K562 (cell line): ENCODE measurements around the gene PTPMT1. TPM values are rescaled to one million over a fixed set of nuclear protein-coding genes. Genes with fewer than 3 reads are reported as not detected.
A peak's percentile ranks its signal among the peaks of the same experiment; 100 is the strongest.

Experiments
- CEBPZ ChIP-seq: fragments of 150-350 bp; IDR thresholded peaks from 2 replicates; pipeline ENCODE4 v1.6.1; 2014; ENCODE audit warnings: low read depth, mild to moderate bottlenecking, low read length, borderline replicate concordance
- MECOM ChIP-seq: fragments of 250-450 bp; sonication (Bioruptor Pico); IDR thresholded peaks from 2 replicates; pipeline ENCODE4 v1.8.0; 2022; ENCODE audit warnings: inconsistent platforms
- MTA2 ChIP-seq: fragments of 450-650 bp; IDR thresholded peaks from 2 replicates; pipeline ENCODE4 v1.6.1; 2016; ENCODE audit warnings: low read depth
- OTX1 ChIP-seq: fragments of 450-650 bp; formaldehyde crosslinking; IDR thresholded peaks from 2 replicates; pipeline ENCODE4 v1.4.0; 2022; ENCODE audit warnings: mild to moderate bottlenecking
- RHOXF2B ChIP-seq: fragments of 250-450 bp; sonication (Bioruptor Pico); conservative IDR thresholded peaks from 2 replicates; pipeline ENCODE4 v1.5.1; 2021
- SMAD4 ChIP-seq: fragments of 250-450 bp; sonication (Bioruptor Pico); conservative IDR thresholded peaks from 2 replicates; pipeline ENCODE4 v1.8.0; 2021; ENCODE audit warnings: inconsistent platforms, mild to moderate bottlenecking, moderate library complexity
- SREBF2 ChIP-seq: sonication (generic); formaldehyde crosslinking; IDR thresholded peaks from 2 replicates; pipeline ENCODE4 v1.4.0; 2020; ENCODE audit warnings: mild to moderate bottlenecking, missing genetic modification reagents
- TAF7 ChIP-seq: fragments of 450-650 bp; IDR thresholded peaks from 2 replicates; pipeline ENCODE4 v1.6.1; 2016; ENCODE audit warnings: missing genetic modification characterization, missing compliant biosample characterization
- ZBED1 ChIP-seq: IDR thresholded peaks from 2 replicates; pipeline ENCODE4 v1.6.1; 2014
- ZNF408 ChIP-seq: fragments of 250-450 bp; sonication (Bioruptor Pico); IDR thresholded peaks from 2 replicates; pipeline ENCODE4 v1.4.0; 2020; ENCODE audit warnings: low read depth, mild to moderate bottlenecking, moderate library complexity
- polyA plus RNA-seq, 8 experiments: library from polyadenylated mRNA; depleted of rRNA in 4 of 8; stranded (reverse) in 5 of 8; unstranded in 3 of 8; fragments of >200 nt; fragmentation: Nextera tagmentation in 2 of 8; fragmentation: Illumina TruSeq in 1 of 8; extraction: Ambion mirVana in 2 of 8; extraction: Trizol in 1 of 8; gene quantifications; 2 replicates each; pipeline versions ENCODE4 v1.2.1 to v1.2.3, GENCODE V29; 2011 to 2014; ENCODE audit warnings: inconsistent platforms in 1 of 8, missing spikeins in 1 of 8
- total RNA-seq, 7 experiments: library from RNA; depleted of rRNA in 6 of 7; stranded (reverse); fragments of >200 nt in 6 of 7; fragmentation: Illumina TruSeq in 2 of 7; extraction: Trizol in 2 of 7; gene quantifications; 2 replicates each; pipeline versions ENCODE4 v1.2.1 to v1.2.3, GENCODE V29; 2011 to 2021; ENCODE audit warnings: low replicate concordance in 1 of 7
- TF ChIP-seq, protein P1 (sequence below): IDR thresholded peaks from 2 replicates; pipeline ENCODE4 v1.6.1; 2011; ENCODE audit warnings: borderline replicate concordance, low read depth, mild to moderate bottlenecking, moderate library complexity, low read length; ENCODE audit not compliant: insufficient read depth, poor library complexity, severe bottlenecking
- TF ChIP-seq, protein P2 (sequence below): fragments of 250-450 bp; sonication (Bioruptor Pico); IDR thresholded peaks from 2 replicates; pipeline ENCODE4 v1.6.1; 2021; ENCODE audit warnings: mild to moderate bottlenecking
- TF ChIP-seq, protein P3 (sequence below): fragments of 450-650 bp; IDR thresholded peaks from 2 replicates; pipeline ENCODE4 v1.6.1; 2016; ENCODE audit warnings: low read depth

PTPMT1 gene
- total and polyA plus RNA-seq, 9 of the 15 experiments (the other 6 are each of a cell fraction or from before 2014, with no cell fraction given), result 10.4 to 140 (median 67.2) TPM

DNA sequence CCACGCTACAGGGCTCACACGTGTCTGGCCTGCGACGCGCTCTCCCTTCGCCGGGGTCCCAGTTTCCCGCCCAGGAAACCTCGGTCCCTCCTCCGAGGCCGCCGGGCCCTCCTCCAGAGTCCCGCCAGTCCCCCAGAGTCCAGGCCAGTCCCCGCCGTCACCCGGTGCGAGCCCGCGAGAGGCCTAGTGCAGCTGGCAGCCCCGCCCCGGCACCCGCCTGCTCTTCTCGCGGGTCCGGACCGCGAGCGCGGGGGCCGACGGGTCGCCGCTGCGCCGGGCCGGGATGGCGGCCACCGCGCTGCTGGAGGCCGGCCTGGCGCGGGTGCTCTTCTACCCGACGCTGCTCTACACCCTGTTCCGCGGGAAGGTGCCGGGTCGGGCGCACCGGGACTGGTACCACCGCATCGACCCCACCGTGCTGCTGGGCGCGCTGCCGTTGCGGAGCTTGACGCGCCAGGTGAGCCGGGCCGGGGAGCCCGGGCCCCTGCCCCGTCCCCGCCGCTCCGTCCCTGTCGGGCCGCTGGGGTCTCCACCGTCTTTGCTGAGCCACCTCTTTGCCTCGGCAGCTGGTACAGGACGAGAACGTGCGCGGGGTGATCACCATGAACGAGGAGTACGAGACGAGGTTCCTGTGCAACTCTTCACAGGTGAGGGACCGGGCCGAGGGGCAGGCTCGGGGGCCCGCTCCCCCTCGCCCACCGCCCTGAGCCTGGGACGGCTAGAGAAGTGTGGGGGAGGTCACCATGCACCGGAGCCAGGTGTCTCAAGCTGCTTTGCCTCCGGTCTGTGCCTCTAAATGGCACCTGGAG is at the start of gene PTPMT1 (continued):
- TF ChIP-seq OTX1 (CRISPR knock-in tag) (no peak), RHOXF2B (CRISPR knock-in tag) (no peak), SMAD4 (CRISPR knock-in tag) (peak; percentile 79), ZBED1 (0 out of 2 replicates have a peak, but pooled peaks have one; percentile 11), ZNF408 (no peak), CEBPZ (no peak), TAF7 (no peak), MTA2 (no peak), MECOM (CRISPR knock-in tag) (no peak), SREBF2 (CRISPR knock-in tag) (no peak)
- TF ChIP-seq, protein P1, sequence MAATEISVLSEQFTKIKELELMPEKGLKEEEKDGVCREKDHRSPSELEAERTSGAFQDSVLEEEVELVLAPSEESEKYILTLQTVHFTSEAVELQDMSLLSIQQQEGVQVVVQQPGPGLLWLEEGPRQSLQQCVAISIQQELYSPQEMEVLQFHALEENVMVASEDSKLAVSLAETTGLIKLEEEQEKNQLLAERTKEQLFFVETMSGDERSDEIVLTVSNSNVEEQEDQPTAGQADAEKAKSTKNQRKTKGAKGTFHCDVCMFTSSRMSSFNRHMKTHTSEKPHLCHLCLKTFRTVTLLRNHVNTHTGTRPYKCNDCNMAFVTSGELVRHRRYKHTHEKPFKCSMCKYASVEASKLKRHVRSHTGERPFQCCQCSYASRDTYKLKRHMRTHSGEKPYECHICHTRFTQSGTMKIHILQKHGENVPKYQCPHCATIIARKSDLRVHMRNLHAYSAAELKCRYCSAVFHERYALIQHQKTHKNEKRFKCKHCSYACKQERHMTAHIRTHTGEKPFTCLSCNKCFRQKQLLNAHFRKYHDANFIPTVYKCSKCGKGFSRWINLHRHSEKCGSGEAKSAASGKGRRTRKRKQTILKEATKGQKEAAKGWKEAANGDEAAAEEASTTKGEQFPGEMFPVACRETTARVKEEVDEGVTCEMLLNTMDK, result no peak
- TF ChIP-seq, protein P2, sequence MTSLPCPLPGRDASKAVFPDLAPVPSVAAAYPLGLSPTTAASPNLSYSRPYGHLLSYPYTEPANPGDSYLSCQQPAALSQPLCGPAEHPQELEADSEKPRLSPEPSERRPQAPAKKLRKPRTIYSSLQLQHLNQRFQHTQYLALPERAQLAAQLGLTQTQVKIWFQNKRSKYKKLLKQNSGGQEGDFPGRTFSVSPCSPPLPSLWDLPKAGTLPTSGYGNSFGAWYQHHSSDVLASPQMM, result no peak
- TF ChIP-seq, protein P3, sequence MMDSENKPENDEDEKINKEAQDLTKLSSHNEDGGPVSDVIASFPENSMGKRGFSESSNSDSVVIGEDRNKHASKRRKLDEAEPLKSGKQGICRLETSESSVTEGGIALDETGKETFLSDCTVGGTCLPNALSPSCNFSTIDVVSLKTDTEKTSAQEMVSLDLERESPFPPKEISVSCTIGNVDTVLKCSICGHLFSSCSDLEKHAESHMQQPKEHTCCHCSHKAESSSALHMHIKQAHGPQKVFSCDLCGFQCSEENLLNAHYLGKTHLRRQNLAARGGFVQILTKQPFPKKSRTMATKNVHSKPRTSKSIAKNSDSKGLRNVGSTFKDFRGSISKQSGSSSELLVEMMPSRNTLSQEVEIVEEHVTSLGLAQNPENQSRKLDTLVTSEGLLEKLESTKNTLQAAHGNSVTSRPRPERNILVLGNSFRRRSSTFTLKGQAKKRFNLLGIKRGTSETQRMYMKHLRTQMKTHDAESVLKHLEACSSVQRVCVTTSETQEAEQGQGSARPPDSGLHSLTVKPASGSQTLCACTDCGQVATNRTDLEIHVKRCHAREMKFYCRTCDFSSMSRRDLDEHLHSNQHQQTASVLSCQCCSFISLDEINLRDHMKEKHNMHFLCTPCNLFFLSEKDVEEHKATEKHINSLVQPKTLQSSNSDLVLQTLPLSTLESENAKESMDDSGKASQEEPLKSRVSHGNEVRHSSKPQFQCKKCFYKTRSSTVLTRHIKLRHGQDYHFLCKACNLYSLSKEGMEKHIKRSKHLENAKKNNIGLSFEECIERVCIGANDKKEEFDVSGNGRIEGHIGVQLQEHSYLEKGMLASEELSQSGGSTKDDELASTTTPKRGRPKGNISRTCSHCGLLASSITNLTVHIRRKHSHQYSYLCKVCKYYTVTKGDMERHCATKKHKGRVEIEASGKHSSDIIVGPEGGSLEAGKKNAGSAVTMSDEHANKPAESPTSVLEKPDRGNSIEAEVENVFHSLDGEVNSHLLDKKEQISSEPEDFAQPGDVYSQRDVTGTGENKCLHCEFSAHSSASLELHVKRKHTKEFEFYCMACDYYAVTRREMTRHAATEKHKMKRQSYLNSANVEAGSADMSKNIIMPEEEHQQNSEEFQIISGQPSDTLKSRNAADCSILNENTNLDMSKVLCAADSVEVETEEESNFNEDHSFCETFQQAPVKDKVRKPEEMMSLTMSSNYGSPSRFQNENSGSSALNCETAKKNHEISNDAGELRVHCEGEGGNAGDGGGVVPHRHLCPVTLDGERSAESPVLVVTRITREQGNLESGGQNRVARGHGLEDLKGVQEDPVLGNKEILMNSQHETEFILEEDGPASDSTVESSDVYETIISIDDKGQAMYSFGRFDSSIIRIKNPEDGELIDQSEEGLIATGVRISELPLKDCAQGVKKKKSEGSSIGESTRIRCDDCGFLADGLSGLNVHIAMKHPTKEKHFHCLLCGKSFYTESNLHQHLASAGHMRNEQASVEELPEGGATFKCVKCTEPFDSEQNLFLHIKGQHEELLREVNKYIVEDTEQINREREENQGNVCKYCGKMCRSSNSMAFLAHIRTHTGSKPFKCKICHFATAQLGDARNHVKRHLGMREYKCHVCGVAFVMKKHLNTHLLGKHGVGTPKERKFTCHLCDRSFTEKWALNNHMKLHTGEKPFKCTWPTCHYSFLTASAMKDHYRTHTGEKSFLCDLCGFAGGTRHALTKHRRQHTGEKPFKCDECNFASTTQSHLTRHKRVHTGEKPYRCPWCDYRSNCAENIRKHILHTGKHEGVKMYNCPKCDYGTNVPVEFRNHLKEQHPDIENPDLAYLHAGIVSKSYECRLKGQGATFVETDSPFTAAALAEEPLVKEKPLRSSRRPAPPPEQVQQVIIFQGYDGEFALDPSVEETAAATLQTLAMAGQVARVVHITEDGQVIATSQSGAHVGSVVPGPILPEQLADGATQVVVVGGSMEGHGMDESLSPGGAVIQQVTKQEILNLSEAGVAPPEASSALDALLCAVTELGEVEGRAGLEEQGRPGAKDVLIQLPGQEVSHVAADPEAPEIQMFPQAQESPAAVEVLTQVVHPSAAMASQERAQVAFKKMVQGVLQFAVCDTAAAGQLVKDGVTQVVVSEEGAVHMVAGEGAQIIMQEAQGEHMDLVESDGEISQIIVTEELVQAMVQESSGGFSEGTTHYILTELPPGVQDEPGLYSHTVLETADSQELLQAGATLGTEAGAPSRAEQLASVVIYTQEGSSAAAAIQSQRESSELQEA, result no peak; the same call in 1 of the 2 replicates
